Mucosa of gallbladder (tissue), 1 donor: ENCODE data around the gene ECEL1. TPM values are rescaled to one million over a fixed set of nuclear protein-coding genes. Genes with fewer than 3 reads are reported as not detected.
"Not testable (repeated sequence)": the region's sequence is repeated elsewhere in the genome, so short reads cannot be mapped to it uniquely, and the experiment has no call there.

Experiments
- DNase-seq: peaks from one replicate; pipeline ENCODE4 v3.0.0-alpha.2; 2020; ENCODE audit warnings: low spot score
- total RNA-seq: library from RNA; stranded (reverse); gene quantifications from one replicate; pipeline ENCODE4 v1.2.1, GENCODE V29; 2021
- donor health status: DM: no; HTN: no; CAD: no.

Gene ECEL1
- total RNA-seq, 1 donor from 2014 or later, result 0.35 TPM

GRCh38 chr2:232459419-232460035 lies 28.1 kb downstream of the ECEL1 start:
- DNase-seq, result no peak

DNA sequence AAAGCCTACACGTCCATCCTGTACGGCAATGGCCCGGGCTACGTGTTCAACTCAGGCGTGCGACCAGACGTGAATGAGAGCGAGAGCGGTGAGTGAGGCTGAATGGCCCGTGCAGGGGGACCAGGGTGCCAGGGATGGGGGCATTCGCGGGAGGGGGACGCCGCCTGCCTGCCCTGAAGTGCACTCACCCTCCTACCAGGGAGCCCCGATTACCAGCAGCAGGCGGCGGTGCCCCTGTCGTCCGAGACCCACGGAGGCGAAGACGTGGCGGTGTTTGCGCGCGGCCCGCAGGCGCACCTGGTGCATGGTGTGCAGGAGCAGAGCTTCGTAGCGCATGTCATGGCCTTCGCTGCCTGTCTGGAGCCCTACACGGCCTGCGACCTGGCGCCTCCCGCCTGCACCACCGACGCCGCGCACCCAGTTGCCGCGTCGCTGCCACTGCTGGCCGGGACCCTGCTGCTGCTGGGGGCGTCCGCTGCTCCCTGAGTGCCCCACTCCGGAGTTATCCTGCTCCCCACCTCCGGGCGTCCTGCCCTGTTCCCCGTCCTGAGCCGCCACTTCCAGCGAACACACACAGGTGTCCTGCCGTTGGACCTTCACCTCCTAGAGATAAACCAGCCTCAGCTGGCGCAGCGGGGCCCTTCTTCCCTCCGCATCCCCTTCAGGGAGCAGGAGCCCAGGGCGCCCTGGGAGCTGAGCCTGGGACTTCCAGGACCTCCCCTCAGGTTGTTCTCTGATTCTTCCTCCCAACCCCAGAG lies 28.8 kb downstream of the ECEL1 start:
- no peak for DNase-seq

GRCh38 chr2:232458051-232458660 lies 29.5 kb downstream of the ECEL1 start:
- no peak for DNase-seq

DNA sequence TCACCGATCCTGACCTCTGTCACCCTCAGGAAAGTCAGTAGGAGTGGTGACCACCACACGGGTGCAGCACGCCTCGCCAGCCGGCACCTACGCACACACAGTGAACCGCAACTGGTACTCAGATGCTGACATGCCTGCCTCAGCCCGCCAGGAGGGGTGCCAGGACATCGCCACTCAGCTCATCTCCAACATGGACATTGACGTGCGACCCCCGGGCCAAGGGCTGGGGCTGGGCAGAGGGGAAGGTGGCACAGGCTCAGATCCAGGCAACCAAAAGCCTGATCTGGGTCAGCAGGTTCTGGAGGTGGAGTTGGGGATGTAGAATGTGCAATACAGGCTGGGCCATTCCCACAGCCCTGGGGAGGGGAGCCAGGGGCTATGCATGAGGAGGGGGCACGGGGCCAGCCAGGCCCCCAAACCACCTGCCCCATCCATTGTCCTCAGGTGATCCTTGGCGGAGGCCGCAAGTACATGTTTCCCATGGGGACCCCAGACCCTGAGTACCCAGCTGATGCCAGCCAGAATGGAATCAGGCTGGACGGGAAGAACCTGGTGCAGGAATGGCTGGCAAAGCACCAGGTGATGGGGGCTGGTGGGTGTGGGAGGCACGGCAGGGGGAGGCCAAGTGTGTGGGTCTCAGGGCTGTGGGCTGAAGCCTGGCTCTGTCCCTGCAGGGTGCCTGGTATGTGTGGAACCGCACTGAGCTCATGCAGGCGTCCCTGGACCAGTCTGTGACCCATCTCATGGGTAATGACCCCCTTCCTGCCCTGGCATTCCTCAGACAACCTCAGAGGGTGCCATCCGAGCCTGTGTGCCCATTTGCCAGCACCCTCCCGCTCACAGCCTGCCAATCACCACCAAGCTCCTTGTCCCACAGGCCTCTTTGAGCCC lies 30.3 kb downstream of the ECEL1 start:
- no peak for DNase-seq

DNA sequence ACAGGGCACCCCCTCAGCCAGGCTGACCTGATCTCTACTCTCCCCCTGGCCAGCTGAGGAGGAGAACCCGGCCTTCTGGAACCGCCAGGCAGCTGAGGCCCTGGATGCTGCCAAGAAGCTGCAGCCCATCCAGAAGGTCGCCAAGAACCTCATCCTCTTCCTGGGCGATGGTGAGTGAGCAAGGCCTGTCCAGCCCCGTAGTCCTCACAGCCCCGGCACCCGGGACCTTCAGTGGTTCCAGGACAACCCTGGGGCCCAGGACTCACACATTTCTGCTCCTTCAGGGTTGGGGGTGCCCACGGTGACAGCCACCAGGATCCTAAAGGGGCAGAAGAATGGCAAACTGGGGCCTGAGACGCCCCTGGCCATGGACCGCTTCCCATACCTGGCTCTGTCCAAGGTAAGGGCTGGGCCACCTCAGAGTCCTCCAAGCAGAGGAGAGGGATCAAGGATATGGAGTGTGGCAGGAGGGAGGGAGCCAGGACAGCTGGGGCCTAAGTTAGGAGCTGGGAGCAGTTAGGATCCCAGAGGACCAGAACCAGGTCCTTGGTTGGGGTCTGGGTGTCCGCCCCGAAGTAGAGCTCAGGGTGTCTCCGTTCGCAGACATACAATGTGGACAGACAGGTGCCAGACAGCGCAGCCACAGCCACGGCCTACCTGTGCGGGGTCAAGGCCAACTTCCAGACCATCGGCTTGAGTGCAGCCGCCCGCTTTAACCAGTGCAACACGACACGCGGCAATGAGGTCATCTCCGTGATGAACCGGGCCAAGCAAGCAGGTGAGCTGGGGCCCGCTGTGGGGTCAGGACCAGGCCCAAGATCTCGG lies 31.1 kb downstream of the ECEL1 start:
- DNase-seq, result no peak

GRCh38 chr2:232455426-232456255 lies 32.0 kb downstream of the ECEL1 start, which contains the start of gene ALPI:
TSS of gene ALPI (plus strand) at chr2:232456153. CDS start at chr2:232456200, 47 bp downstream.
- peak; percentile 52 for DNase-seq

DNA sequence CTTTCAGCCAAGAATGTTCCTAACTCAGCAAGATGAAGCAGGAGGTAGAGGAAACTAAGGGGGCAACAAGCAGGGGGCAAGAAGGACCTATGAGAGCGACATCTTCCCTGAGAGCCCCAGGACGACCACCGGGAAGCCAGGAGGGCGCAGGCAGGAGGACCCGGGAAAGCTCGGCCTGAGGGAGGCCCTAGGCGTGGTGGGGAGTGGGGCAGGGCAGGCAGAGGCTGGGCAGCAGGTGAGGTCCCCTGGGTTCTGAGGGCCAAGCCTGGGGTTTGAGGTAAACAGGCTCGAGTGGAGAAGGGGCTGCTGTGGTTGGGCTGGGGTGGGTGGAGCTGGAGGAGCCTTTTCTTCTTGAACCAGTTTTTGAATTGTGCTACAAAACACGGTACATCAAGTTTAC lies 33.0 kb downstream of the ECEL1 start:
- no peak for DNase-seq

GRCh38 chr2:232451645-232452044 lies 36.0 kb downstream of the ECEL1 start:
- not testable (repeated sequence) for DNase-seq

DNA sequence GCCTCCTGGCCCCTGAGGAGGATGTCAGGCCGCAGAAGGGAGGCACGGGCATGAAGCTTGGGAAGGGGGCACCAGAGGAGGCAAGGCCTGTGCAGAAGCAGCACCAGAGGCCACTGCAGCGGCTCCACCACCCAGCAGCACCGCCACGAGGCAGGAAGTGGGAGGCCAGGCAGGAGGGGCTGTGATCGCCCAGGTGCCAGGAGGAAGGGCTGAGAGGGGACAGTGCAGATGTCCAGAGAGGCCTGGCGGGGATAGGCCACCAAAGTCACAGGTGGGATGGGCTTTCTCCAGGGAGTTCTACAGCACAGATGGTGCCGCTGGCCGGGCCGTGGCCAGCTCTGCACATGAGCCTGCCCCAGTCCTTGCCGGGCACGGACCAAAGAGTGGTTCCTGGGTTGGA lies 37.7 kb downstream of the ECEL1 start:
- no peak for DNase-seq

DNA sequence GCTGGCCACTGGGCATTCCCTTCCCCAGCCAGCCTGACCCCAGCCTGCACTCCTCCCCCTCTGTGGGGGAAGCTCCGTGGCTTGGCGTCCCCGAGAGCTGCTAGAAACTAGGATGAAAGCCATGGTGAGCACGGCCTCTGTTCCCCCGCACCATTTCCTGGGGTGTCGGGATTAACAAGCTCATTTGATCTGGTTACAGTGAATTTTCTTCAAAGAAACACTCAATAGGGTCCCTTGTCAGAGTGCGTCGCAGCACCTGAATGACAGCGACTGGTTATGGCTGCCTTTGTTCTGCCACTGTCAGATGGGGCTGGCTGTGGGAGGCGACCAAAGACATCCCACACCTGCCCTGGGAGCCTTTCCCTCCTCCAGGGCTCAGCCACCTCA lies 39.3 kb downstream of the ECEL1 start:
- no peak for DNase-seq

- no peak for DNase-seq
Measured at GRCh38 chr2:232447638-232448303, 39.9 kb downstream of the ECEL1 start.

DNA sequence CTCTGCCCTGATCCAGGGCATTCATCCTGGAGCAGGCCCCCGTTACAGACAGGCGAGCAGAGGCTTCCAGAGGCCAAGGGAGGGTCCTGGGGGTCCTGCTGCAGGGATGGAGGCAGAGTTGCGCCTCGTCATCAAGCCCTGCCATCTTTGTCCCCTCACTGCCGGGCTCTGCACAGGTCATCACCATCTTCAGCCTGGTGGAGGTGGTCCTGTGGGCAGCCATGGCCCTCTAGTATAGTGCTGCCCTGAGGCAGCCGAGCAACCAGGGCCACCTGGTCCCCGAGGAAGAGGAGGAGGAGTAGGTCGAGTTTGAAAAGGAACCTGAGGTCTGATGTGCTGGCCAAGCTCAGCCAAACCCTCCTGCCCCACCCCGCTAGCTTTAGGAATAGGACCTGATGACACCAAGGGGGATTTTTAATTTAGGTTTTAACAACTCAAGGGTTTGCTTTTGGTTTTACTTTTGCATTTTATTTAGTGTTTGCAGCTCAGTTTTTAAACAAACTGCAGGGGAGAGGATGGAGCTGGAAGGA lies 40.5 kb downstream of the ECEL1 start:
- DNase-seq, result no peak

- DNase-seq, result not testable (repeated sequence)
Measured at GRCh38 chr2:232446266-232446777, 41.3 kb downstream of the ECEL1 start.

GRCh38 chr2:232445149-232445885 lies 42.3 kb downstream of the ECEL1 start:
- not testable (repeated sequence) for DNase-seq

GRCh38 chr2:232444409-232445148 lies 43.1 kb downstream of the ECEL1 start:
- no peak for DNase-seq

- not testable (repeated sequence) for DNase-seq
Measured at GRCh38 chr2:232443669-232444408, 43.8 kb downstream of the ECEL1 start.

DNA sequence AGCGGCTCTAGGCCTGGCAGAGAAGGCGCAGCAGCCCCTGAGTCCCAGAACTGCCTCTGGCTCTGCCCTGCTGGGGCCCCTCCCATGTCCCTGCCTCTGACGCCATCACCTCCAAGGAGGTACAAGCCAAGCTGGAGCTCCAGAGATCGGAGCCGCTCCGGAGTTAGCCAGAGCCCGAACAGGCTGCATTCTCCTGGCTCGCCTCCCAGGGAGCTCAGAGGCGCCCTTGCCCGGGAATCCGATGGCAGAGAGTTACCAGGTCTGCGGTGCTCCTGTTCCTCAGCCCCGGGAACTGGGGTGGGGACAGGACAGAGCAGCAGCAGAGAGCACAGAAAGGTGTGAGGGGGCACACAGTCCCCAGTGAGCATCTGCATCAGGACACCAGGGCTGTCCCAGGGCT lies 44.6 kb downstream of the ECEL1 start:
- DNase-seq, result not testable (repeated sequence)
